Effector memory CD8-positive, alpha-beta T cell (primary cell): ENCODE results near the gene APPBP2.
"Not testable (repeated sequence)": the region's sequence is repeated elsewhere in the genome, so short reads cannot be mapped to it uniquely, and the experiment has no call there.

Source experiments
- ATAC-seq: fragments of 150-1000 bp; cut with Tn5 transposase; replicated peaks from 2 replicates; pipeline ENCODE4 v1.10.0; 2021; ENCODE audit warnings: mild to moderate bottlenecking, moderate library complexity
- DNase-seq, 3 experiments: peaks; one replicate each; pipeline ENCODE4 v3.0.0; 2021
- H3K27ac Mint-ChIP-seq, 2 donors: one replicate each; pipeline ENCODE4 v1.8.0; 2022; ENCODE audit warnings: mild to moderate bottlenecking in 2 of 2, mixed read lengths in 2 of 2, moderate library complexity in 2 of 2
- H3K27me3 Mint-ChIP-seq, 2 donors: one replicate each; pipeline ENCODE4 v1.8.0; 2022; ENCODE audit warnings: mixed read lengths in 2 of 2
- H3K36me3 Mint-ChIP-seq: one replicate; pipeline ENCODE4 v1.8.0; 2022; ENCODE audit warnings: mild to moderate bottlenecking, moderate library complexity, mixed read lengths; ENCODE audit not compliant: insufficient read depth
- H3K4me1 Mint-ChIP-seq, 2 donors: one replicate each; pipeline ENCODE4 v1.8.0; 2022; ENCODE audit warnings: low read depth in 2 of 2, mixed read lengths in 2 of 2
- H3K4me3 Mint-ChIP-seq, 2 donors: one replicate each; pipeline ENCODE4 v1.8.0; 2022; ENCODE audit warnings: mild to moderate bottlenecking in 2 of 2, mixed read lengths in 2 of 2, moderate library complexity in 2 of 2
- H3K9me3 Mint-ChIP-seq, 2 donors: one replicate each; pipeline ENCODE4 v1.8.0; 2022; ENCODE audit warnings: mixed read lengths in 2 of 2

The APPBP2 gene

GRCh38 chr17:60433021-60433997 is 92.7 kb downstream of the APPBP2 start:
- H3K4me1 Mint-ChIP-seq, H3K27ac Mint-ChIP-seq, H3K4me3 Mint-ChIP-seq, H3K9me3 Mint-ChIP-seq, ATAC-seq, H3K36me3 Mint-ChIP-seq, DNase-seq: not testable (repeated sequence)
- H3K27me3 Mint-ChIP-seq, result peaks cover 27 to 53% of the 10 kb centered on the region in 2 donors

- H3K27ac Mint-ChIP-seq, H3K4me1 Mint-ChIP-seq, H3K36me3 Mint-ChIP-seq, H3K9me3 Mint-ChIP-seq, ATAC-seq, DNase-seq, H3K4me3 Mint-ChIP-seq: not testable (repeated sequence)
- H3K27me3 Mint-ChIP-seq, result peaks cover 27 to 47% of the 10 kb centered on the region in 2 donors
Observed at GRCh38 chr17:60430561-60430960, 95.5 kb downstream of the APPBP2 start.

GRCh38 chr17:60428491-60428890 is 97.6 kb downstream of the APPBP2 start:
- not testable (repeated sequence) for ATAC-seq, DNase-seq, H3K4me1 Mint-ChIP-seq, H3K27ac Mint-ChIP-seq, H3K4me3 Mint-ChIP-seq, H3K36me3 Mint-ChIP-seq, H3K9me3 Mint-ChIP-seq
- H3K27me3 Mint-ChIP-seq, result peaks cover 27 to 36% of the 10 kb centered on the region in 2 donors

- no peak overlapping the region for H3K27ac Mint-ChIP-seq
- no peak overlapping the region for H3K4me3 Mint-ChIP-seq
- H3K36me3 Mint-ChIP-seq, result no peaks in the 10 kb centered on the region
- ATAC-seq (no peak), DNase-seq (no peak)
- no peaks in the 10 kb centered on the region for H3K9me3 Mint-ChIP-seq
- peaks cover 18 to 21% of the 10 kb centered on the region in 2 donors for H3K27me3 Mint-ChIP-seq
- peaks cover 0 to 4% of the 10 kb centered on the region in 2 donors for H3K4me1 Mint-ChIP-seq
Observed at GRCh38 chr17:60426596-60426995, 99.4 kb downstream of the APPBP2 start.

GRCh38 chr17:60425626-60426025 is 100.4 kb downstream of the APPBP2 start:
- Mint-ChIP-seq H3K27me3 (peaks cover 11 to 15% of the 10 kb centered on the region in 2 donors), H3K4me3 (no peak overlapping the region), H3K9me3 (no peaks in the 10 kb centered on the region), H3K4me1 (peaks cover 4 to 8% of the 10 kb centered on the region in 2 donors), H3K36me3 (no peaks in the 10 kb centered on the region), H3K27ac (no peak overlapping the region)
- ATAC-seq (no peak), DNase-seq (no peak)

- no peak for DNase-seq
- Mint-ChIP-seq H3K36me3 (no peaks in the 10 kb centered on the region), H3K4me1 (peaks cover 4 to 8% of the 10 kb centered on the region in 2 donors), H3K27me3 (peaks cover 0 to 9% of the 10 kb centered on the region in 2 donors), H3K27ac (peak overlapping the region in 1 of 2 donors; percentile 13), H3K9me3 (no peaks in the 10 kb centered on the region), H3K4me3 (no peak overlapping the region)
- ATAC-seq, result no peak
Observed at GRCh38 chr17:60423865-60424264, 102.2 kb downstream of the APPBP2 start.

GRCh38 chr17:60422162-60422665 is 103.8 kb downstream of the APPBP2 start, which contains the start of gene CHCT1:
CHCT1 (plus strand) TSS chr17:60422489; CDS start chr17:60422593, 104 bp downstream.
- peaks cover 0 to under 1% of the 10 kb centered on the region in 2 donors for H3K27me3 Mint-ChIP-seq
- H3K27ac Mint-ChIP-seq, result peak within 1 kb of the TSS; percentile 85 to 92
- H3K9me3 Mint-ChIP-seq, result no peaks in the 10 kb centered on the region
- no peak for ATAC-seq
- DNase-seq, result no peak
- peak within 1 kb of the TSS; percentile 77 to 83 for H3K4me3 Mint-ChIP-seq
- peaks cover 4 to 8% of the 10 kb centered on the region in 2 donors for H3K4me1 Mint-ChIP-seq
- H3K36me3 Mint-ChIP-seq, result no peaks in the 10 kb centered on the region

- peak overlapping the region; percentile 85 to 92 for H3K27ac Mint-ChIP-seq
- H3K4me3 Mint-ChIP-seq, result peak overlapping the region; percentile 77 to 83
- ATAC-seq, result peak; percentile 94
- no peaks in the 10 kb centered on the region for H3K27me3 Mint-ChIP-seq
- H3K4me1 Mint-ChIP-seq, result peaks cover 4 to 8% of the 10 kb centered on the region in 2 donors
- DNase-seq, result peak; percentile 63 to 77 (median 67)
- no peaks in the 10 kb centered on the region for H3K36me3 Mint-ChIP-seq
- H3K9me3 Mint-ChIP-seq, result no peaks in the 10 kb centered on the region
Observed at GRCh38 chr17:60421273-60422161, 104.5 kb downstream of the APPBP2 start.

- H3K4me3 Mint-ChIP-seq, DNase-seq, ATAC-seq, H3K4me1 Mint-ChIP-seq, H3K9me3 Mint-ChIP-seq, H3K27ac Mint-ChIP-seq, H3K36me3 Mint-ChIP-seq: not testable (repeated sequence)
- peaks cover 0 to 14% of the 10 kb centered on the region in 2 donors for H3K27me3 Mint-ChIP-seq
Observed at GRCh38 chr17:60419875-60420274, 106.2 kb downstream of the APPBP2 start.

GRCh38 chr17:60419003-60419402 is 107.0 kb downstream of the APPBP2 start:
- peaks cover 0 to 14% of the 10 kb centered on the region in 2 donors for H3K27me3 Mint-ChIP-seq
- not testable (repeated sequence) for H3K4me1 Mint-ChIP-seq, DNase-seq, H3K4me3 Mint-ChIP-seq, ATAC-seq, H3K9me3 Mint-ChIP-seq, H3K36me3 Mint-ChIP-seq, H3K27ac Mint-ChIP-seq

- Mint-ChIP-seq H3K4me3 (no peak overlapping the region), H3K27me3 (peaks cover 0 to 26% of the 10 kb centered on the region in 2 donors)
Observed at GRCh38 chr17:60416368-60416925, 109.6 kb downstream of the APPBP2 start.

GRCh38 chr17:60415146-60415545 is 110.9 kb downstream of the APPBP2 start:
- H3K4me1 Mint-ChIP-seq, result no peaks in the 10 kb centered on the region
- H3K27me3 Mint-ChIP-seq, result peaks cover 0 to 28% of the 10 kb centered on the region in 2 donors
- DNase-seq (no peak), ATAC-seq (no peak)
- H3K27ac Mint-ChIP-seq, result no peak overlapping the region
- no peaks in the 10 kb centered on the region for H3K36me3 Mint-ChIP-seq
- H3K9me3 Mint-ChIP-seq, result no peaks in the 10 kb centered on the region
- no peak overlapping the region for H3K4me3 Mint-ChIP-seq

More at GRCh38 chr17:60416368-60416925, 109.6 kb downstream of the APPBP2 start:
- Mint-ChIP-seq H3K9me3 (no peaks in the 10 kb centered on the region), H3K27ac (no peak overlapping the region), H3K36me3 (no peaks in the 10 kb centered on the region), H3K4me1 (peaks cover 4% of the 10 kb centered on the region in 2 donors)
- ATAC-seq (no peak), DNase-seq (no peak)

GRCh38 chr17:60412701-60413100 is 113.3 kb downstream of the APPBP2 start:
- DNase-seq (no peak), ATAC-seq (no peak)
- H3K4me3 Mint-ChIP-seq, result no peak overlapping the region
- H3K4me1 Mint-ChIP-seq, result no peaks in the 10 kb centered on the region
- no peaks in the 10 kb centered on the region for H3K9me3 Mint-ChIP-seq
- H3K27me3 Mint-ChIP-seq, result peaks cover 0 to 44% of the 10 kb centered on the region in 2 donors
- no peak overlapping the region for H3K27ac Mint-ChIP-seq
- H3K36me3 Mint-ChIP-seq, result no peaks in the 10 kb centered on the region
